SHP77 treated with DMSO at 0.1 percent for 48 hours (cell line): ENCODE measurements around the gene ESRRA.
A peak's percentile ranks its signal among the peaks of the same experiment; 100 is the strongest.

Source experiments
- DNase-seq: peaks from one replicate; lab custom pipeline; 2025; lab: John Stamatoyannopoulos, UW

The ESRRA gene

GRCh38 chr11:64352099-64352994 lies 47.0 kb downstream of the ESRRA start:
- no peak for DNase-seq

GRCh38 chr11:64352995-64353714 lies 47.8 kb downstream of the ESRRA start:
- DNase-seq = peak; percentile 65

- DNase-seq = no peak
Measured at GRCh38 chr11:64353715-64354506, 48.6 kb downstream of the ESRRA start.

- peak; percentile 48 for DNase-seq
Measured at GRCh38 chr11:64355078-64355940, 50.0 kb downstream of the ESRRA start.

- DNase-seq = peak; percentile 22
Measured at GRCh38 chr11:64356498-64357411, 51.4 kb downstream of the ESRRA start.

GRCh38 chr11:64357446-64357845 lies 52.1 kb downstream of the ESRRA start:
- no peak for DNase-seq

- no peak for DNase-seq
Measured at GRCh38 chr11:64357904-64358535, 52.7 kb downstream of the ESRRA start.

GRCh38 chr11:64358536-64358906 lies 53.2 kb downstream of the ESRRA start:
- no peak for DNase-seq

- DNase-seq = no peak
Measured at GRCh38 chr11:64358907-64359711, 53.8 kb downstream of the ESRRA start, which contains the start of gene RPS6KA4. RPS6KA4 (plus strand) TSS chr11:64359162; CDS start chr11:64359236, 74 bp downstream.

GRCh38 chr11:64359712-64360445 lies 54.6 kb downstream of the ESRRA start:
- DNase-seq = no peak

- no peak for DNase-seq
Measured at GRCh38 chr11:64360448-64360921, 55.2 kb downstream of the ESRRA start.

GRCh38 chr11:64361659-64362058 lies 56.3 kb downstream of the ESRRA start:
- no peak for DNase-seq

GRCh38 chr11:64362339-64362738 lies 57.0 kb downstream of the ESRRA start:
- DNase-seq = no peak

- DNase-seq = no peak
Measured at GRCh38 chr11:64364435-64364834, 59.1 kb downstream of the ESRRA start.

GRCh38 chr11:64364911-64365310 lies 59.6 kb downstream of the ESRRA start:
- DNase-seq = no peak
